MV-4-11 (cell line): ENCODE measurements around the gene PHF2.

Experiments used
- DNase-seq: peaks from one replicate; lab custom pipeline; 2025; lab: John Stamatoyannopoulos, UW

Gene PHF2

DNA sequence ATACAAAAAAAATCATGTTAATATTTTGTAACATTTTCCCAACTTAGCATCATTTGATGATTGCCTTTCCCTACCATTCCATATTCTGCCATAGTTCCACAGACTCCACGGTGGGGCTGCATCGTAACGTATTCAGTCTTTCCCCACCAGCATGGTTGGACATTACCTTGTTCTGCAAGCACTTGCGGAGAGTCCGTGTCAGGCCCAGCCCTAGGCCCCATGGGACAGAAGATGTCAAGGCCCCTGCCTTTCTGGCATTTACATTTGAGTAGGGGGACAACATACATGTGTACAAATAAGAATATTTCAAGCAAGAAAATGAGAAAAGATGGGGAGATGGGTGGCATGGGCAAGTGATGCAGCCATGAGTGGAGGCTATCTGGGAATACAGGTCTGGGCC, 8.2 kb upstream of the PHF2 start:
- no peak for DNase-seq

DNA sequence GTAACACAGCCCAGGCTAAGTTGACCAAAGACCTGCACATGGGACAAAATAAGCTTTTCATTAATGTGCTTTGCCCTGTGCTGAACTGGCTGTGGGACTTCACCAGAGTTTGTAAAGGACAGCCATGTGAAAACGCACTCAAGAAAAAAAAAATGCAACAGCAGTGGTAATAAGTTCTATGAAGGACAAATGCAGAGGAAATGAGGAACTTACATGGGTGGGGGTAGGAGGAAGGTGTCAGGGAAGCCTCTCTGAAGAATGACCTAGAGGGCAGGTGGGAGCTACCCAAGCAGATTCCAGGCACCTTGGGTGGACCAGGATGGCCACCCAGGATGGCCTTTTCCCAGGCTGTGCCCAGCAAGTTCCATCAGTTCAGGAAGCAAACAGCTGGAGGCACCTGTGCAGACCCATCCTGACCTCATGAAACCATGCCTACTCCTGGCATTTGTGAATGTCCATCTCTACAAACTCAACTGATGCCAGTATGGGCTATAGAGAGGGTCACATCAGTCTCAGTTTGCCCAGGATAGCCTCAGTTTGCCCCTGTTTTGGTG, 6.7 kb upstream of the PHF2 start:
- peak; percentile 20 for DNase-seq

DNA sequence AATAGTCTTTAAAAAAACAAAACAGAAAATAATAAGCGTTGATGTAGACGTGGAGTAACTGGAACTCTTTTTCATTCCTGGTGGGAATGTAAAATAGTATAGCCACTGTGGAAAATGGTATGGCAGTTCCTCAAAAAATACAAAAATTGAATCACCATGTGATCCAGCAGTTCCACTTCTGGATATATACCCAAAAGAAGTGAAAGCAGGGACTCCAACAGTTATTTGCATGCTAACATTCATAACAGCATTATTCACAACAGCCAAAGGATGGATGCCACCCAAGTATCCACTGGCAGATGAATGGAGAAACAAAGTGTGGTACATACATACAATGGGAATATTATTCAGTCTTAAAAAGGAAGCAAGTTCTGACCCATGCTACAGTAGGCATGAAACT, 4.2 kb upstream of the PHF2 start:
- DNase-seq: peak; percentile 4

DNA sequence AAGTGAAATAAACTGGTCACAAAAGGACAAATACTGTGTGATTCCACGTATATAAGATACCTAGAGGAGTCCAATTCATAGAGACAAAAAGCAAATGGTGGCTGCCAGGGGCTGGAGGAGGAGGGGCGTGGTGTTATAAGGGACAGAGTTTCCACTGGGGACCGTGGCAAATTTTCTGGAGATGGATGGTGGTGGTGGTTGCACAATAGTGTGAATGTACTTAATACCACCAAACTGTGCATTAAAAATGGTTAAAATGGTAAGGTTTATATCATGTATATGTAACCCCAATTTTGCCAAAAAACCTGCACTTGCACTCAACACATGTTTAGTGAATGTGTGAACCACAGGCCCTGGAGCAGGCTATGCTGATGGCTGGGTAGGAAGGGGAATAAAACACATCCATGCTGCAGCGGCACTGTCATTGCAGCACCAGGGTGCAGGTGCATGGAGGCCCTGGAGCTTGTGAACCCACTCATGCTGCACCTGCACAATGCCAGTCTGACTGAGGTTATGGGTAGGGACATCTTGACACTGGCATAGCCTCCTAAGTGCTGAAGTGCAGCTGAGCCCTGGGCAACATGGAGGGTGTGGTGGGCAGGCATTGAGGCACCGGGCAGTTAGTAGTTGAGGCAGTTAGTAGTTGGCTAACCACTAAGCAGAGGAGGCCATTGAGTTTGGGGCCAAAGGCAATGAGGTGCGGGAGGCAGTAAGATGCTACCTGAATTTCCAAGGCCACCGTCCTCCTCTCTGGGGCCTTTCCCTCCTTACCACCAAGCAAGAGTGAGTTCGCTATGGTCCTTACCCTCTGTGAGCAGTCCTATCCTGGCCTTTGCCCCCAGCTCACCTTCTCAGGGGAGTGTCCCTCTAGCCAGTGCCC, 3.5 kb upstream of the PHF2 start:
- DNase-seq: no peak

DNA sequence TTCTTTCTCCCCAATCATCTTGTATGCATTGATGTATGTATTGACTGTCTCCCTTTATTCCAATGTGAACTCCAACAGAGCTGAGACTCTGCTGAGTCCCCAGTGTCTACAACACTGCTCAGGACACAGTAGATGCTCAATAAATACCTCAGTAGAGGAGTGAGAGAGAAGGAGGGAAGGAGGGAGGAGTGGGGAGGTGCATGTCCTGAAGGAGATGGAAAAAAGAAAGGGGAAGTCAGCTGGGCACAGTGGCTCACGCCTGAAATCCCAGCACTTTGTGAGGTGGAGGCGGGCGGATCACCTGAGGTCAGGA, 2.9 kb upstream of the PHF2 start:
- no peak for DNase-seq

- DNase-seq: peak; percentile 22
Observed at GRCh38 chr9:93574091-93574899, 2.1 kb upstream of the PHF2 start.

- no peak for DNase-seq
Observed at GRCh38 chr9:93574900-93575795, 1.2 kb upstream of the PHF2 start.

DNA sequence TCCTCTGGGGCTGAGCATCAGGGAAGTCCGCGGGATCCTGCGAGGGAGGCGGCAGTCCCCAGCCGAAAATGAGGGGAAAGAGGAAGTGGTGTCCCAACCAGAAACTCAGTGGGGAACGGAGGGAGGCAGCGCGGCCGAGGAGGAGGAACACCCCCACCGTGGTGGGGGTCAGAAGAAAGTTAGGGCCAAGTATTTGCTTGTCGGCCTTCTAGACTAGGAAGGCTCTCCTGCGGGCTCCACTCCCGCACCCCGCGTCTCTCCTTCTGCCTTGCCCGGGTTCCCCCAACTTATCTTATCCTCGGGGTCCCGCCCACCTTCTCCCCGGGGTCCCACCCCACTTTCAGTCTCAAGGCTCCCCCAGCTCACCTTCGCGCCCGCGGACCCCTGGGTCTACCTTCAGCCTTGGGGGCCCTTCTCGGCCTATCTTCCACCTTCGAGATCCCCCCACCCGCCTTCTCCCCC, 557 bp upstream of the PHF2 start:
- DNase-seq: peak; percentile 85

- DNase-seq: no peak
Observed at GRCh38 chr9:93577078-93577974, 942 bp downstream of the PHF2 start.

GRCh38 chr9:93577975-93578682, 1.7 kb downstream of the PHF2 start:
- DNase-seq: no peak

DNA sequence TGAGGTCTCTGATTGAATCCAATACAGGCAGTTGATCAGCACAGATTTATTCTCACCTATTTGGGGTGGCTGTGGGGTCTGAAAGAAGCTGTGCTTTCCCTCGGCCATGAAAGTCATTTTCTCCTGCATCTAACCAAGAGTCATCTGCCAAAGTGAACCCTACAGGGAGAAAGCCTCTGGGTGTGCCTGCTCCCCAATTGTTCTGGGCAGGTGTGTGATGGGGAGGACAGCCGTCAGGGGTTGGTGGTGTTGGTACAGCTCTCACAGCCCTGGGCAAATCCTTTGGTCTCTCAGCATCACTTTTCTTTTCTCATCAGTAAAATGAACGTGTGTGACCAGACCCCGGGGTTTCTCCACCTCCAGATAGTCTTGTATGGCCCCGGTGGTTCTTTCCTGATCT, 2.5 kb downstream of the PHF2 start:
- no peak for DNase-seq

- no peak for DNase-seq
Observed at GRCh38 chr9:93579711-93580516, 3.5 kb downstream of the PHF2 start.

DNA sequence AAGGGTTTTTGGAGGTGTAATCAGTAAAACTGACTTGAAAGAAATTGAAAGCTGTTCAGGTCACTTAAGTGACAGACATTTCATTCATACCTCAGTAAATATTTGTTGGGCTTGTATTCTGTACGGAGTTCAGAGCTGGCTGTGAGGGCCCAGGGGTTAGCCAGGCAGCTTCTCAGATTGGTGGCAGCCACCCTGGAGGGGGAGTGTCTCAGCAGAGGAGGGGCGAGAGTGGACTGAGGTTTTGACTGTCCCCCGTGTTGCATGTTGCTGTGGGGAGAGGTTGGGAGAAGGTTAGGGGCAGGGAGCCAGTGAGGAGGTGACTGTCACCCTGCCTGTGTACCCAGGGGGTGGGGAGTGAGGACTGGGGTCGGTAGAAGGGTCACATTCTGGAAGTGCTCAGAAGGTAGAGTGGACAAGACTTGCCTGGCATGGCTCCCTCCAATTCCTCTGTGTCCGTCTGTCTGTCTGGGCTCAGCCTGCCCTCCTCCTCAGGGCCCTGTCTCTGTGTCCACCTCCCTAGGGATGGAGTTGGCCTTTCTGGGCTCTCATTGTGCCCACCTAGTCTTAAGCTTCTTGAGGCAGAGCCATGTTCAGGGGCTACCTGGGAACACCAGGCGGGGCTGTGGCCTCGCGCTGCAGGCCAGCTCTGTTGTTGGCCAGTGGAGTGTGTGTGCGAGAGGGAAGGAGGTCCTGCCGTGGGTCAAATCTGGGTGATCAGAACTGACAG, 4.4 kb downstream of the PHF2 start:
- DNase-seq: no peak

GRCh38 chr9:93582115-93582514, 5.7 kb downstream of the PHF2 start:
- DNase-seq: no peak

GRCh38 chr9:93582550-93582949, 6.2 kb downstream of the PHF2 start:
- DNase-seq: peak; percentile 19

DNA sequence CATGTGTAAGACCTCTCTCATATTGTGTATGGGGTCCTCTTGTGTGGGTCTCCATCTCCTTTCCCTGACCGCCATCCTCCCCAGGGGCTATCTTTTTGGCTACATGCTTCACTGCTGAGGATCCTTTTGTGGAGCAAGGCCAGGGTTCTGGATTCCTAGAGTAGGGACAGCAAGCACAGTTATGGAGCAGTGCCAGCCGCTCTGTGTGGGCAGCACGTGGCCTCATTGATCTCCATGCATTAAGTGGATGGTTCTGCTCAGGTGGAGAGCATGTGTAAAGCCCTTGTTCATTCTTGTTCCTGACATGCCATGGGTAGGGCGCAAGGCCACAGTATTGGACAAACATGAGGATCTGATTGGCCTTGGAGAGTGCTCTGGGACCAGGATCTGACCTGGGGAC, 8.9 kb downstream of the PHF2 start:
- DNase-seq: no peak

DNA sequence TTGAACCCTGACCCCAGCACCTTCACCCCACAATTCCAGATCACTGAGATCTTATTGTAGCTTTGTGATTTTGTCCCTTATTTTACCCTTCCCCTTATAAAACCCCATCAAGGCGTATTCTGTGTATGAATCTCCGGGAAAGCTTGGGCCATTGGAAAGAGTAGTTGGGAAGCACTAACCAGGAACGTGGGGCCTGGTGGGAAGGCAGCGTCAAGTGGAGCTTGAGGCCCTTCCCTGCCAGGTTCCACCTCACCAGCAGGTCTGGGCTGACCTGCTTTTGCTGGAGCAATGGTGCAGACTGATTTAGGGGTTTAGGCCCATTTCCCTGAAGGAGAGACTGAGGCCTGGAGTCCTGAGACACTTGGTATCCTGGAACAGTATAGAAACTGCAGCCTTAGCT, 9.3 kb downstream of the PHF2 start:
- no peak for DNase-seq

DNA sequence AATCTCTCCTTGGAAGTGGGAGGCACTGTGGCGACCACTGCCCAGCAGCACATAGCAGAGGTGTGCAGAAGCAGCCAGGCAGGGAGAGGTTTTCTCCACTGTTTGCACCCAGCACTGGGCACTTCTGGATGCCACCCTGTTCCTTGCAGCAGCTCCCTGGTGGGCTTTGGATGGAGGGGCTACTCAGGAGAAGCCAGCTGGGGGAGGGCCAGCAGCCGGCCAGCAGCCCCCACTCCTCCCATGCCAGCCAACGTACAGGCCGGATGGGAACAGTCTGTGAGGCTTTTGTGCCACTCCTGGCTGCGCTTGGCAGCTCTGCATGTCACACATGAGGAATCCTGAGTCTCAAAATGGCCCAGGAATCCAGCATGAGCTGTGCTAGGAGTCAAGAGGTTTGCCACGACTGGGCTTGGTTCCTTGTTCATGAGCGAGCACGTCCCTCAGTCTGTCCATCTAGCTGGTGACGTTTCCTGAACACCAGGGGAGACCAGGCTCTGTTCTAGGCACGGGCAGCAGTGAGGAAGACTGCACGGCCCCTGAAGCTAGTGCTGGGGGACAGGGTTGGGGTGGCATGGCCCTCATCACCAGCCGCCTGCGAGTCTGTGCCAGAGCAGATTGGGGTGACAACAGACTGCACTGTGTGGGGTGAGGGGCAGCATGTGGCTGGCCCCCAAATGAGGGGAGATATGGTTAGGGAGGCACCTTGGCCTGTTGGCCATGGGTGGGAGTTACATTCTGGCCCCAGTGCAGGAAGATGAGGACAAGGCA, 10.1 kb downstream of the PHF2 start:
- no peak for DNase-seq
